WTC11 (cell line): Measurements from ENCODE around the gene PROZ.

ENCODE experiments used
- ATF3 ChIP-seq: sonication (generic); formaldehyde crosslinking; conservative IDR thresholded peaks from 2 replicates; pipeline ENCODE4 v1.8.1; 2022; ENCODE audit warnings: mild to moderate bottlenecking, missing genetic modification reagents
- CTCF ChIP-seq: fragments of 200-600 bp; IDR thresholded peaks from 2 replicates; pipeline ENCODE4 v1.8.0; 2022; ENCODE audit warnings: antibody characterized with exemption
- E2F1 ChIP-seq: sonication (generic); formaldehyde crosslinking; IDR thresholded peaks from 2 replicates; pipeline ENCODE4 v1.8.0; 2022; ENCODE audit warnings: mild to moderate bottlenecking, missing genetic modification reagents
- E2F4 ChIP-seq: sonication (generic); formaldehyde crosslinking; IDR thresholded peaks from 2 replicates; pipeline ENCODE4 v1.8.1; 2022; ENCODE audit warnings: low read depth, mild to moderate bottlenecking, moderate library complexity, missing genetic modification reagents, borderline replicate concordance
- FOXK1 ChIP-seq: sonication (generic); formaldehyde crosslinking; IDR thresholded peaks from 2 replicates; pipeline ENCODE4 v1.8.0; 2022; ENCODE audit warnings: mild to moderate bottlenecking, moderate library complexity, missing genetic modification reagents
- FOXP1 ChIP-seq: sonication (generic); formaldehyde crosslinking; IDR thresholded peaks from 2 replicates; pipeline ENCODE4 v1.8.0; 2022; ENCODE audit warnings: missing genetic modification reagents, mild to moderate bottlenecking, moderate library complexity, borderline replicate concordance
- NR2C2 ChIP-seq: sonication (generic); formaldehyde crosslinking; IDR thresholded peaks from 2 replicates; pipeline ENCODE4 v1.8.0; 2022; ENCODE audit warnings: mild to moderate bottlenecking, missing genetic modification reagents
- TEAD1 ChIP-seq: sonication (generic); formaldehyde crosslinking; IDR thresholded peaks from 2 replicates; pipeline ENCODE4 v1.8.0; 2022; ENCODE audit warnings: mild to moderate bottlenecking, missing genetic modification reagents
- ZNF423 ChIP-seq: fragments of 250-450 bp; sonication (Bioruptor Pico); IDR thresholded peaks from 2 replicates; pipeline ENCODE4 v2.1.2; 2022; ENCODE audit warnings: mild to moderate bottlenecking, moderate library complexity

DNA sequence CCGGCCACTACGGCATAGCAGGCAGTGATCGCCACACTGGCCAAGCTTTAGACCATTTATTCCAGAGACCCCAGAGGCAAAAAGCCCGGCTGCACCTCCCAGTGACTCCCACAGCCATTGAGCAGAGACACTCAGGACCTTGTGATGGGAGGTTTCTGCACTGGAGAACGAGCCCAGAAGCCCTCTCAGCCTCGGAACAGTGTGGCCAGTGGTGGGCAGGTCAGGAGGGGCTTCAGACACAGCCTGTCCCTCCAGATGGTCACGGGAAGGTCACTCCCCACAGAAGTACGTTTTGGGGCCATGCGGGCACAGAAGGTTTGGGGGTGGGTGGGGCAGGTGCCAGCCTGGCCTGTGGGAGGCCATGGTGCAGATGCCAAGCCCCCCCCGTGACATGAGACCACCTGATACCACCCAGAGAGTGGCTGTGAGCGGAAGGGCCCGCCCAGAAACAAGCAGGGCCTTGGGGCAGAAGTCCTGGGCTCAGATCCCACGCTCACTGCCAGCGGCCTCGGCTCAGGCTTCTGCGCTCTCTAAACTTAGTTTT is 36.4 kb upstream of the PROZ start:
- TF ChIP-seq E2F4 (no peak), CTCF (no peak), FOXK1 (CRISPR knock-in tag) (no peak), FOXP1 (CRISPR knock-in tag) (no peak), E2F1 (CRISPR knock-in tag) (no peak), ZNF423 (CRISPR knock-in tag) (no peak), NR2C2 (no peak), TEAD1 (no peak), ATF3 (CRISPR knock-in tag) (no peak)
